ENCODE results near the gene ILF2. TPM values are rescaled to one million over a fixed set of nuclear protein-coding genes. Genes with fewer than 3 reads are reported as not detected.

ILF2 gene
- total and polyA plus RNA-seq, 2 of the 13 experiments (the other 11 are each of a cell fraction or from before 2014, with no cell fraction given): 292 to 366 TPM

- 0 out of 2 replicates have a peak, but pooled peaks have one; percentile 32 for TF ChIP-seq ZXDC (CRISPR knock-in tag; IDR thresholded peaks at IDR 0.05)
- no peak for TF ChIP-seq MEF2D (CRISPR knock-in tag; IDR thresholded peaks at IDR 0.05)
- 0 out of 2 replicates have a peak, but pooled peaks have one; percentile 26 for TF ChIP-seq FOXA3 (CRISPR knock-in tag; IDR thresholded peaks at IDR 0.05)
- TF ChIP-seq ZC3H13 (CRISPR knock-in tag; IDR thresholded peaks at IDR 0.05): no peak
- TF ChIP-seq RXRA (CRISPR knock-in tag; IDR thresholded peaks at IDR 0.05): no peak
- TF ChIP-seq, protein P1, sequence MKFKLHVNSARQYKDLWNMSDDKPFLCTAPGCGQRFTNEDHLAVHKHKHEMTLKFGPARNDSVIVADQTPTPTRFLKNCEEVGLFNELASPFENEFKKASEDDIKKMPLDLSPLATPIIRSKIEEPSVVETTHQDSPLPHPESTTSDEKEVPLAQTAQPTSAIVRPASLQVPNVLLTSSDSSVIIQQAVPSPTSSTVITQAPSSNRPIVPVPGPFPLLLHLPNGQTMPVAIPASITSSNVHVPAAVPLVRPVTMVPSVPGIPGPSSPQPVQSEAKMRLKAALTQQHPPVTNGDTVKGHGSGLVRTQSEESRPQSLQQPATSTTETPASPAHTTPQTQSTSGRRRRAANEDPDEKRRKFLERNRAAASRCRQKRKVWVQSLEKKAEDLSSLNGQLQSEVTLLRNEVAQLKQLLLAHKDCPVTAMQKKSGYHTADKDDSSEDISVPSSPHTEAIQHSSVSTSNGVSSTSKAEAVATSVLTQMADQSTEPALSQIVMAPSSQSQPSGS (CRISPR knock-in tag; IDR thresholded peaks at IDR 0.05): no peak
- no peak for TF ChIP-seq ZNF260 (CRISPR knock-in tag; IDR thresholded peaks at IDR 0.05; ENCODE audit: borderline replicate concordance, low read depth)
- TF ChIP-seq, protein P2, sequence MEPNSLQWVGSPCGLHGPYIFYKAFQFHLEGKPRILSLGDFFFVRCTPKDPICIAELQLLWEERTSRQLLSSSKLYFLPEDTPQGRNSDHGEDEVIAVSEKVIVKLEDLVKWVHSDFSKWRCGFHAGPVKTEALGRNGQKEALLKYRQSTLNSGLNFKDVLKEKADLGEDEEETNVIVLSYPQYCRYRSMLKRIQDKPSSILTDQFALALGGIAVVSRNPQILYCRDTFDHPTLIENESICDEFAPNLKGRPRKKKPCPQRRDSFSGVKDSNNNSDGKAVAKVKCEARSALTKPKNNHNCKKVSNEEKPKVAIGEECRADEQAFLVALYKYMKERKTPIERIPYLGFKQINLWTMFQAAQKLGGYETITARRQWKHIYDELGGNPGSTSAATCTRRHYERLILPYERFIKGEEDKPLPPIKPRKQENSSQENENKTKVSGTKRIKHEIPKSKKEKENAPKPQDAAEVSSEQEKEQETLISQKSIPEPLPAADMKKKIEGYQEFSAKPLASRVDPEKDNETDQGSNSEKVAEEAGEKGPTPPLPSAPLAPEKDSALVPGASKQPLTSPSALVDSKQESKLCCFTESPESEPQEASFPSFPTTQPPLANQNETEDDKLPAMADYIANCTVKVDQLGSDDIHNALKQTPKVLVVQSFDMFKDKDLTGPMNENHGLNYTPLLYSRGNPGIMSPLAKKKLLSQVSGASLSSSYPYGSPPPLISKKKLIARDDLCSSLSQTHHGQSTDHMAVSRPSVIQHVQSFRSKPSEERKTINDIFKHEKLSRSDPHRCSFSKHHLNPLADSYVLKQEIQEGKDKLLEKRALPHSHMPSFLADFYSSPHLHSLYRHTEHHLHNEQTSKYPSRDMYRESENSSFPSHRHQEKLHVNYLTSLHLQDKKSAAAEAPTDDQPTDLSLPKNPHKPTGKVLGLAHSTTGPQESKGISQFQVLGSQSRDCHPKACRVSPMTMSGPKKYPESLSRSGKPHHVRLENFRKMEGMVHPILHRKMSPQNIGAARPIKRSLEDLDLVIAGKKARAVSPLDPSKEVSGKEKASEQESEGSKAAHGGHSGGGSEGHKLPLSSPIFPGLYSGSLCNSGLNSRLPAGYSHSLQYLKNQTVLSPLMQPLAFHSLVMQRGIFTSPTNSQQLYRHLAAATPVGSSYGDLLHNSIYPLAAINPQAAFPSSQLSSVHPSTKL (CRISPR knock-in tag; IDR thresholded peaks at IDR 0.05): no peak
- TF ChIP-seq MAF1 (CRISPR knock-in tag; IDR thresholded peaks at IDR 0.05; ENCODE audit: borderline replicate concordance): no peak
- no peak for TF ChIP-seq ZSCAN20 (CRISPR knock-in tag; IDR thresholded peaks at IDR 0.05; ENCODE audit: borderline replicate concordance)
- peak; percentile 92 for TF ChIP-seq STAG1 (CRISPR knock-in tag; IDR thresholded peaks at IDR 0.05)
- TF ChIP-seq FIP1L1 (IDR thresholded peaks at IDR 0.05; ENCODE audit: borderline replicate concordance, insufficient read depth, low read depth, low read length): no peak
- TF ChIP-seq KDM6A (CRISPR knock-in tag; IDR thresholded peaks at IDR 0.05; ENCODE audit: low read depth): no peak
- TF ChIP-seq, protein P3, sequence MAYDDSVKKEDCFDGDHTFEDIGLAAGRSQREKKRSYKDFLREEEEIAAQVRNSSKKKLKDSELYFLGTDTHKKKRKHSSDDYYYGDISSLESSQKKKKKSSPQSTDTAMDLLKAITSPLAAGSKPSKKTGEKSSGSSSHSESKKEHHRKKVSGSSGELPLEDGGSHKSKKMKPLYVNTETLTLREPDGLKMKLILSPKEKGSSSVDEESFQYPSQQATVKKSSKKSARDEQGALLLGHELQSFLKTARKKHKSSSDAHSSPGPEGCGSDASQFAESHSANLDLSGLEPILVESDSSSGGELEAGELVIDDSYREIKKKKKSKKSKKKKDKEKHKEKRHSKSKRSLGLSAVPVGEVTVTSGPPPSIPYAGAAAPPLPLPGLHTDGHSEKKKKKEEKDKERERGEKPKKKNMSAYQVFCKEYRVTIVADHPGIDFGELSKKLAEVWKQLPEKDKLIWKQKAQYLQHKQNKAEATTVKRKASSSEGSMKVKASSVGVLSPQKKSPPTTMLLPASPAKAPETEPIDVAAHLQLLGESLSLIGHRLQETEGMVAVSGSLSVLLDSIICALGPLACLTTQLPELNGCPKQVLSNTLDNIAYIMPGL (CRISPR knock-in tag; IDR thresholded peaks at IDR 0.05; ENCODE audit: borderline replicate concordance in 1 of 2, low read depth in 1 of 2): 0 out of 4 replicates have a peak, but pooled peaks of 1 of the 2 experiments have one; percentile 36
- 0 out of 2 replicates have a peak, but pooled peaks have one; percentile 6 for TF ChIP-seq ZNF891 (CRISPR knock-in tag; IDR thresholded peaks at IDR 0.05)
- TF ChIP-seq ZKSCAN8 (CRISPR knock-in tag; IDR thresholded peaks at IDR 0.05; ENCODE audit: borderline replicate concordance): no peak
- no peak for TF ChIP-seq HNRNPL (IDR thresholded peaks at IDR 0.05; ENCODE audit: low read depth, low read length)
Measured at GRCh38 chr1:153677718-153678518, 7.1 kb upstream of the ILF2 start (continued).
